ENCODE results near the gene CHD5.
A peak's percentile ranks its signal among the peaks of the same experiment; 100 is the strongest.
"Not testable (repeated sequence)": the region's sequence is repeated elsewhere in the genome, so short reads cannot be mapped to it uniquely, and the experiment has no call there.

Gene CHD5

GRCh38 chr1:6068073-6068472, 112.0 kb downstream of the CHD5 start:
- DNase-seq (ENCODE audit: low read depth in 1 of 2, low spot score in 1 of 2) = no peak
- in situ Hi-C loops (cut with HindIII; ENCODE audit: low pct_unique_long_range_greater_than_20kb, low sequenced_read_pairs) = no loop called here
- TF ChIP-seq JUND (IDR thresholded peaks at IDR 0.05; ENCODE audit: low read depth) = no peak

- TF ChIP-seq JUND (IDR thresholded peaks at IDR 0.05; ENCODE audit: low read depth) = no peak
- DNase-seq (ENCODE audit: low read depth in 1 of 2, low spot score in 1 of 2) = no peak
- in situ Hi-C loops (cut with HindIII; ENCODE audit: low pct_unique_long_range_greater_than_20kb, low sequenced_read_pairs) = no loop called here
Measured at GRCh38 chr1:6066680-6067079, 113.4 kb downstream of the CHD5 start.

- no peak for TF ChIP-seq JUND (IDR thresholded peaks at IDR 0.05; ENCODE audit: low read depth)
- no peak for DNase-seq (ENCODE audit: low read depth in 1 of 2, low spot score in 1 of 2)
- in situ Hi-C loops (cut with HindIII; ENCODE audit: low pct_unique_long_range_greater_than_20kb, low sequenced_read_pairs) = no loop called here
Measured at GRCh38 chr1:6065093-6065858, 114.8 kb downstream of the CHD5 start.

- DNase-seq (ENCODE audit: low read depth in 1 of 2, low spot score in 1 of 2); in situ Hi-C loops (cut with HindIII; ENCODE audit: low pct_unique_long_range_greater_than_20kb, low sequenced_read_pairs): not testable (repeated sequence)
Measured at GRCh38 chr1:6063532-6064053, 116.5 kb downstream of the CHD5 start.

- DNase-seq (ENCODE audit: low read depth in 1 of 2, low spot score in 1 of 2) = no peak
- no peak for TF ChIP-seq JUND (IDR thresholded peaks at IDR 0.05; ENCODE audit: low read depth)
- in situ Hi-C loops (cut with HindIII; ENCODE audit: low pct_unique_long_range_greater_than_20kb, low sequenced_read_pairs) = no loop called here
Measured at GRCh38 chr1:6062670-6063069, 117.5 kb downstream of the CHD5 start.

GRCh38 chr1:6059866-6060265, 120.3 kb downstream of the CHD5 start:
- in situ Hi-C loops (cut with HindIII; ENCODE audit: low pct_unique_long_range_greater_than_20kb, low sequenced_read_pairs) = no loop called here
- no peak for TF ChIP-seq JUND (IDR thresholded peaks at IDR 0.05; ENCODE audit: low read depth)
- DNase-seq (ENCODE audit: low read depth in 1 of 2, low spot score in 1 of 2) = peak in 1 of 2 experiments; percentile 38

GRCh38 chr1:6057170-6057845, 122.8 kb downstream of the CHD5 start:
- in situ Hi-C loops (cut with HindIII; ENCODE audit: low pct_unique_long_range_greater_than_20kb, low sequenced_read_pairs) = no loop called here
- TF ChIP-seq JUND (IDR thresholded peaks at IDR 0.05; ENCODE audit: low read depth) = no peak
- DNase-seq (ENCODE audit: low read depth in 1 of 2, low spot score in 1 of 2) = no peak

- DNase-seq (ENCODE audit: low read depth in 1 of 2, low spot score in 1 of 2) = no peak
- in situ Hi-C loops (cut with HindIII; ENCODE audit: low pct_unique_long_range_greater_than_20kb, low sequenced_read_pairs) = no loop called here
- no peak for TF ChIP-seq JUND (IDR thresholded peaks at IDR 0.05; ENCODE audit: low read depth)
Measured at GRCh38 chr1:6056572-6056948, 123.6 kb downstream of the CHD5 start.

- no peak for TF ChIP-seq JUND (IDR thresholded peaks at IDR 0.05; ENCODE audit: low read depth)
- in situ Hi-C loops (cut with HindIII; ENCODE audit: low pct_unique_long_range_greater_than_20kb, low sequenced_read_pairs) = no loop called here
- peak in 1 of 2 experiments; percentile 63 for DNase-seq (ENCODE audit: low read depth in 1 of 2, low spot score in 1 of 2)
Measured at GRCh38 chr1:6054596-6054995, 125.5 kb downstream of the CHD5 start.

GRCh38 chr1:6053206-6053546, 126.9 kb downstream of the CHD5 start:
- no peak for TF ChIP-seq JUND (IDR thresholded peaks at IDR 0.05; ENCODE audit: low read depth)
- in situ Hi-C loops (cut with HindIII; ENCODE audit: low pct_unique_long_range_greater_than_20kb, low sequenced_read_pairs) = no loop called here
- no peak for DNase-seq (ENCODE audit: low read depth in 1 of 2, low spot score in 1 of 2)

GRCh38 chr1:6052543-6053205, 127.4 kb downstream of the CHD5 start:
- DNase-seq (ENCODE audit: low read depth in 1 of 2, low spot score in 1 of 2) = peak; percentile 71 to 76
- in situ Hi-C loops (cut with HindIII; ENCODE audit: low pct_unique_long_range_greater_than_20kb, low sequenced_read_pairs) = no loop called here

More at GRCh38 chr1:6052543-6053205, 127.4 kb downstream of the CHD5 start:
- TF ChIP-seq JUND (IDR thresholded peaks at IDR 0.05; ENCODE audit: low read depth) = no peak

All from T47D (cell line).